NB4 (cell line): ENCODE measurements around the gene MARVELD2.
"Not testable (repeated sequence)": the region's sequence is repeated elsewhere in the genome, so short reads cannot be mapped to it uniquely, and the experiment has no call there.

Experiments used
- CTCF ChIP-seq: IDR thresholded peaks from one replicate; pipeline ENCODE4 v1.5.1; 2012; ENCODE audit warnings: low read depth, low read length
- MAX ChIP-seq: IDR thresholded peaks from 2 replicates; pipeline ENCODE4 v1.6.1; 2011; ENCODE audit warnings: low read depth, low read length
- POLR2A ChIP-seq: IDR thresholded peaks from 2 replicates; pipeline ENCODE4 v1.6.1; 2011; ENCODE audit warnings: mild to moderate bottlenecking; ENCODE audit not compliant: insufficient read length; ENCODE audit errors: extremely low read depth

GRCh38 chr5:69453487-69453886 is 38.6 kb downstream of the MARVELD2 start:
- not testable (repeated sequence) for TF ChIP-seq CTCF, MAX, POLR2A
